Measurements from ENCODE around the gene TMEM167B.
A peak's percentile ranks its signal among the peaks of the same experiment; 100 is the strongest.
"Not testable (repeated sequence)": the region's sequence is repeated elsewhere in the genome, so short reads cannot be mapped to it uniquely, and the experiment has no call there.

Gene TMEM167B

DNA sequence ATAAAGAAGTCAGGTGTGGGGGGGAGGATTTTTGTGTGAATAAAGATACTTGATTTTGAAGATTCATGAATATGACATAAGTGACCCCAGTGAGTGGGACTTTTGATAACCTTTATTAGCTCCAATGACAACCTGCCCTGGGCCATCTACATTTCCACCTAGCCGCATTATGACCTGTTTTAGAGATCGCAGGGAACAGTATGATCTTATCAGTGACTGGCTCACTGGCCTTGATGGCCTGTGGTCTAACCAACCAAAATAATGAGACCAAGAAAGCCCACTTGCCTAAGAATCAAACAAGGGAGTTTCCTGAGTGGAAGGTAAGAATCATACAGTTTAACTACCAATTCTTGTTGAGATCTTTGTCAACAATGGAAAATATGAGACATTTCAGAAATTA is 25.1 kb downstream of the TMEM167B start:
- no peak for DNase-seq

DNA sequence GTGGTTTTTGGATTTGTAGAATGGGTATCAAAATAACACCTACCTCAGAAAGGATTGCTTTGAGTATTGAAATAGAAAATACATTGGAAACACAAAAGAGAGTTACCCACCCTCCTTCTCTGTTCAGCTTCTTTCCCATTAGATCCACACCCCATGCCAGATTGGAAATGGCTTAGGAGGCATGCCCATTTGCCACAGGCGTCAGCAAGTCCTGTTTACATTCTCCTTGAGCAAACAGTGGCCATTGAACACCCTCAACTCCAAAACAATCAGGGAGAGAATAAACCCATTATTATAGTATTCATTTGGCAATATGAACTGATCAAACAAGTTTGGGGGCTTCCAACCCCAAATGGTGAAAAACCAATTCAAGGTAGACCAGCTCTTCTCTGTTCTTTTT is 25.7 kb downstream of the TMEM167B start:
- DNase-seq: peak; percentile 75

DNA sequence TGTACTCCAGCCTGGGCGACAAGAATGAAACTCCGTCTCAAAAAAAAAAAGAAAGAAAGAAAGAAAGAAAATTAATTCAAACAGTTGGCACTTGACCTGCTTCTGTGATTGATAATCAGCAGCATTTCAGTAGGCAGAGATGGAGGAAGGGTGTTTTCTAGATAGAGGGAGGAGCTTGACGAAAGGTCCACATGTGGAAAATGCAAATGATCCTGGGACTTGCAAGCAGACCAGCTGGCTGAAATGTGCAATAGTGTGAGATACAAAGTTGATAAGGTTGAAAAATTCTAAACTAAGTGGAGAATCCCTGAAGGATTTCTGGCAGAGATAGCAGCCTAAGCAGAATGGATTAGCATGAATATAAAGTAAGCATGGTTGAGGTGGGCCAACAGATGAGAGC is 27.5 kb downstream of the TMEM167B start:
- DNase-seq: no peak

DNA sequence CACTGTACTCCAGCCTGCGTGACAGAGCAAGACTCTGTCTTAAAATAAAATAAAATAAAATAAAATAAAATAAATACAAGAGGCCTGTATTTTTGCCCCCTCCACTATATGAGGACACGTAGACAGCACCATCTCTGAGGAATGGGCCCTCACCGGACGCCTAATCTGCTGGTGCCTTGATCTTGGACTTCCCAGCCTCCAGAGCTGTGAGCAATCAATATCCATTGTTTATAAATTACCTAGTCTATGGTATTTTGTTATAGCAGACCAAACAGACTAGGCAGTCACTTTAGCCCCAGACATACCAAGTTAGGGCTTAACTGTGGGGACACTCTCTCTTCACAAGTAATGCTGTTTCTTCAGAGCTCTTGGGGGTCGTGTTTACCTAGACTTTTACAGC is 29.8 kb downstream of the TMEM167B start:
- DNase-seq: no peak

DNA sequence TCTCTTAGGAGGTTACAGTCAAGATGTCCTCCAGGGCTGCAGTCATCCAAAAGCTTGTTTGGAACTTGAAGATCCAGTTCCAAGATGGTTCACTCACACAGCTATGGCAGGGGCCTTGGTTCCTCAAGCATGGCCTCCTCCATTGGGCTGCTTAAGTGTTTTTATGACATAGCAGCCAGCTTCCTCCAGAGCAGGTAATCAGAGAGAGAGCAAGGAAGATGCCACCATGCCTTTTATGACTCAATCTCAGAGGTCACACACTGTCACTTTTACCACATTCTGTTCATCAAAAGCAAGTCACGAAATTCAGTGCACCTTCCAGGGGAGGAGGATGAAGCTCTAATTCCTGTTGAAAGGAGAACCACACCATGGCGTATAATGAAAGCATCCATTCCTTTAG is 40.5 kb downstream of the TMEM167B start:
- DNase-seq: no peak

DNA sequence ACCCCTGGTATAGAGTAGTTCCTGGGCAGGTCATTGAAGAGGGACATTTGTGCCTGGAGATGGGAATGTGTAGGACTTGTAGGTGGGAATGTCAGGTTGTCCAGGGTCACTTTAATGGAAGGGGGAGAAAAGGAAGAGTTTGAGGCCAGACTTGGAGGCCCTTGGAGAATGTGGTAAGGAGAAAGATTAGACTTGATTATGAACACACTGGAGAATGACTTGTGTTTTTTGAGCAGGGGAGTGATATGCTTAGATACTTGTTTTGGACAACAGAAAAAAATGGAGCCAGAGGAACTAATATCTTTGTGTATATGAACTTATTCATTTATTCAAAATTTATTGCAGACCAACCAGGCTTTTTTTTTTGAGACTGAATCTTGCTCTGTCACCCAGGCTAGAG is 41.2 kb downstream of the TMEM167B start:
- DNase-seq: no peak

DNA sequence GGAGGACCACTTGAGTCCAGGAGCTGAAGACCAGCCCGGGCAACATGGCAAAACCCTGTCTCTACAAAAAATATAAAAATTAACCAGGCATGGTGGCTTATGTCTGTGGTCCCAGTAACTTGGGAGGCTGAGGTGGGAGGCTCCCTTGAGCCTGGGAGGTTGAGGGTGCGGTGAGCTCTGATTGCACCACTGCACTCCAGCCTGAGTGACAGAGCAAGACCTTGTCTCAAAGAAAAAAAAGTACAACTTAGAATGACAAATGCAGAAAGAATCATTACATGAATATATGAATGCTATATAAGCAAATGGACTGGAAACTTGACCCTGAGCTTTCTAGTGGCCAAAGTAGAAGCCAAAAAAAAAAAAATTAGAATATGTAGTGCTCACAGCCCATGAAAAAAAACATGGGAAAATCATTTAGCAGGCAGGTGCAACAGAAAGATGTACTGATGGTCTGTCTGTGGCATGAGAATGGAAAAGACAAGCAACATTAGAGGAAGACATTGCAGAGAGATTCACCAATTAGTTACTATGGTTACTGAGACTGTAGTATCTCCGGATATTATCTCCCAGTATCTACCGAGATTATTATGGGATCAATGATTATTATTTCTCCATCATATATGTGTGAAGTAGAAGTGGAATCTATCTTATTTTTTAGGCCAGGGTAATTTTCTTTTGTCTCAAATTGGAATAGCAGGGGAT is 42.6 kb downstream of the TMEM167B start:
- DNase-seq: no peak

DNA sequence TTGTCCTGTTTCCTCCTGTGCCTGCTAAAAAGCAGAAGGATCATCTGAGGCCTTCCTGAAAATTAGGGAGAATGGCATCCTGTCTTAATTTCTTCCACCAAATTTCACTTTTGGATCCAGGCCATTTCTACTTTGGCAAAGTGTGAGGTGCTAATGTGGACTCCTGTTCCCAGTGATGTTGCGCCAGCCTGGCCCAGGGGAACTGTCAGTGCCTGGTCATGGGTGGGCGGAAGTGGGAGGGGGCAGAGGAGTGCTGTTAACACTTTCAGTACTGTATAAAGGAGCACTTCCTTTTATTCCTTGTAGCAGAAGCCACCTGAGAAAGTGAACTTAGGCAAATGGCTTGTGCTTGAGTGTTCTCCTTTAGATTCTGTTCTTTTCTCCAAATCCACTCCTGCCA is 43.3 kb downstream of the TMEM167B start:
- no peak for DNase-seq

DNA sequence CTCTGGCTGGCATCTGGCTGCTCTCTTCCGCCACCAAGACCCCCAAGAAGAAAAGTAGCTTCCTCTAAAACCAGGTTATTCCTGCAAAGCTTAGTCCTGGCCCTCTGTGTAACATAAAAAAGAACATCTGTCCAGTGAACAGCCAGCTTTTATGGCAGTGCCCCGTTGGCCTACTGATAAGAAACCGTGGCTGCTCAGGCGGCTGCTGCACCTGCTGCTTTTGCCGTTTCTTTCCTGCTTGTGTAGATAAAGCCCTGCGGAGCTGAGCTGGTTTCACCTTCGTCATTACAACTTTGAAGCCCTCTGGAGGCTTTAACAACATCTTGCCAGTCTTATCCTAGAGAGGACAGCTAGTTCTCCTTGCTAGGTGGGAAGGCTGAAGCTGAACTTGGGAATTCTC is 43.9 kb downstream of the TMEM167B start:
- no peak for DNase-seq

DNA sequence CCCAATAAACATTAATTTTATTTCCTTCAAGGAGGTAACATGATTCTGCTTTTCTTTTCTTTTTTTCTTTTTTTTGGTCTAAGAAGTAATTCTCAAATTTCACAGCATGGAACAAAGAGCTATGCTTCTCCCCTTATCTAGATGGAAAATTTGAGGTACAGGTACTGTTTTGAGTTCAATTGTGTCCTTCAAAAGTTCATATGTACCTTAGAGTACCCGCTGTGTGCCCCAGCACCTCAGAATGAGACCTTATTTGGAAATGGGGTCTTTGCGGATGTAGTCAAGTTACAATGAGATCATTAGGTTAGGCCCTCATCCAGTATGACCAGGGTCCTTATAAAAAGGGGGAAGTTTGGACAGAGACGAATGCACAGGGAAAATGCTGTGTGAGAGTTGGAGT is 45.4 kb downstream of the TMEM167B start:
- DNase-seq: no peak

DNA sequence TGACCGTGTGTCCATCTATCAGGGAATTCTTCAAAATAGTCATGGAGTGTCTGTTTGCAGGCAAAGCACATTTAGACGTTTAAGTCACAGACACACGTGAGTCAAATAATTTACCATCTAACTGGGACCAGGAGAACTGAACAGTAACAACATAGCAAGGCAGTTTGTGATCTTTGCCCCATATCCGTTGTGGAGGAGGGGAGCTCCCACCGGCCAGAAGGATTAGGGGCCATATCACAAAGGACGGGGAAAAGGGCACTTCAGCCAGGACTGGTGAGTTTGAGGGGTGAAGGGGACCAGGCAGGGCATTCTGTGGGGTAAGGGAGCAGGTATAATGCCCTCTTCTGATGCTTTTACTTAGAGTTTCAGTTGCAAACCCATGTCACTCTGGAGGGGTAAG is 46.2 kb downstream of the TMEM167B start:
- no peak for DNase-seq

DNA sequence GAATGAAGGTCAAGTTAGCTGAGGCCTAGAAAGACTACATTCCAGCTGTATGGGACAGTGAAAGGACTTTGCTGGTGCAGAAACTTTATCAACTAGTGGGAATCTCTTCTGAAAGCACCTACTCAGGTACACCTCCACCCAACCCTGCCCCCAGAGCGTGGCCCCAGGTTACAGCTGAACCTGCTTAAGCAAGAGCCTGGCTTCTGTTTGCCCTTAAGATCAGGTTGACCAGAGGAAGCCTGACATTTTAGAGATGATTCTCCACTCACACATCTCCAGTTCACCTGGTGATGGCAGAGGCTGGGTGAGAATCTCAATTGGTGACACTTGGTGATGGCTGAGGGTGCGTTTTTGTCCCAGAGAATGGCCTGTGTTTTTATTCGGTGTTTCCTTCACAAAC is 47.4 kb downstream of the TMEM167B start:
- DNase-seq: no peak

DNA sequence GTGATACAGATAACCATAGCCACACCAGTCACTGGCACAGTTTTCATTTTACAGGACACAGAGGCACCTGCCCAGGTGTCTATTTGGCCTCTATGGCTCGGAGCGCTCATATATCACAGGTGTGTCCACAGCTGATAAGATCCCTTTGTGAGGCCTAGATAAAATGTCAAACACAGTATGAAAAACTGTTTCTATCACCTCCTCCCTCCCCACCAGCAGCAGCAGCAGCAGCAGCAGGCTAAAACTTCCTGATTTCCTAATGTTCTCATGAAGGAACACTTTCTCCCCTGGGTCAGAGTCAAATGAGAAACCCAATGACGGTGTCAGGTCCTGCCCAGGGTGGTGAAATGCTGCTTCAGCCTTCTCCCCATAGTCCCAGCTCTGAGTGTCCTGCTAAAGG is 47.8 kb downstream of the TMEM167B start:
- DNase-seq: no peak

DNA sequence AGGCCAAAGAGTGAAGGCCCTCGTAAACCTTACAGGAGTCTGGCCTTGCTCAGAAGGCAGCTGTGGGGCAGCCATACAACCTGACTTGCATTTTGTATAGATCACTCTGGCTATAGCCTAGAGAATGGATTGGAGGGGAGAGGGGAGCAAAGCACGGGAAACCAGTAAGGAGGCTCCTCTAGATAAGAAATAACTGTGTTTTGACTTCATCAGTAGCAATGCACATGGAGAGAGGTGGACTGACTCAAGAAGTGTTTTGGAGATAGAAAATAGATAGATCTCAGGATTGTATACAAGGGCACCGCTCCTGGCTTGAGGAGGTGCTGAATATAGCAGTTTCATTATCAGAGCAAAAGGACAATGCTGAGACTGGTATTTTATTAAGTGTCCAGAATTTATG is 49.8 kb downstream of the TMEM167B start:
- DNase-seq: no peak

DNA sequence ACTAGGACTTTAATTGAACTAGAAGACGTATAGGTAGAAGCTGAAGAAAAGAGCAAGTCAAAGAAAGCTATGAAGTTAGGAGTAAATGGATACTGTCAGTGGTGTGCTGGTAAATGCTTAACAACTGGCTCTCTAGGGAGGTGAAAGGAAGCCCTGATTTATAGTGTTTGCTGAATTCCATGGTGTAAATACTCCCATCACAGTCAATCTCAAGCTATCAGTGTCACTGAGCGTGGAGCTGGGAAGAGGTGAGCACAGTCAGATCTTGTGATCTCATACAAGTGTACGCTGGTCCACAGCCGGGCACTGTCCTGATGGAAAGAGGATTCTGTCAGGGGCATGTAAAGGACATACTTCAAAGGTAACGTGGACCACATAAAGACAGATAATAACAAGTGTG is 51.7 kb downstream of the TMEM167B start:
- no peak for DNase-seq

DNA sequence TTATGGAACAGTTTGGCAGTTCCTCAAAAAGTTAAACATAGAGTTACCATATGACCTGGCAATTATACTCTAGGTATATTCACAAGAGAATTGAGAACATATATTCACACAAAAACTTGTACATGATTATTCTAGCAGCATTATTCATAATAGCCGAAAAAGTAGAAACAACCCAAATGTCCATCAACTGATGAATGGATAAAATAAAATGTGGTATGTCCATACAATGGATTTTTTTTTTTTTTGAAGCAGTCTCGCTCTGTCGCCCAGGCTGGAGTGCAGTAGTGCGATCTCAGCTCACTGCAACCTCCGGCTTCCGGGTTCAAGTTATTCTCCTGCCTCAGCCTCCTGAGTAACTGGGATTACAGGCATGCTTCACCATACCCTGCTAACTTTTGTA is 52.2 kb downstream of the TMEM167B start:
- not testable (repeated sequence) for DNase-seq

Measured in NCI-H2029 treated with DMSO at 0.1 percent for 48 hours (cell line).